ENCODE results near the gene ERO1A. TPM values are rescaled to one million over a fixed set of nuclear protein-coding genes. Genes with fewer than 3 reads are reported as not detected.

Gene ERO1A
- total and polyA plus RNA-seq, 4 donors = 18.6 to 88.7 (median 51.9) TPM

GRCh38 chr14:52711666-52712065, 16.3 kb upstream of the ERO1A start:
- Histone ChIP-seq H3K9ac (ENCODE audit: insufficient read depth in 1 of 2, low read length in 2 of 2) (no peak overlapping the region), H3K4me1 (ENCODE audit: control insufficient read depth in 5 of 5, insufficient read depth in 5 of 5, low read length in 5 of 5) (peaks cover 0 to 9% (median 4%) of the 10 kb centered on the region in 5 donors), H3K36me3 (ENCODE audit: control insufficient read depth in 4 of 4, insufficient read depth in 4 of 4, low read length in 4 of 4) (peaks cover 11 to 48% (median 32%) of the 10 kb centered on the region in 4 donors), H3K27ac (ENCODE audit: low read depth in 1 of 2, low read length in 1 of 2) (no peak overlapping the region), H3K9me3 (ENCODE audit: control insufficient read depth in 4 of 4, insufficient read depth in 3 of 4, low read length in 3 of 4) (no peaks in the 10 kb centered on the region), H3K27me3 (ENCODE audit: control insufficient read depth in 3 of 3, insufficient read depth in 3 of 3, low read length in 2 of 3) (no peaks in the 10 kb centered on the region), H3K4me3 (no peak overlapping the region)
- ATAC-seq (ENCODE audit: insufficient read depth, low FRiP score) = no peak
- 36 to 52% methylated on average over 1 of the region's 1 CpG for WGBS, 2 donors
- no peak for TF ChIP-seq CTCF (IDR thresholded peaks at IDR 0.05; ENCODE audit: control extremely low read depth, extremely low read depth)
- DNase-seq = no peak

- peaks cover 1 to 19% (median 10%) of the 10 kb centered on the region in 4 donors for H3K36me3 ChIP-seq (ENCODE audit: control insufficient read depth in 4 of 4, insufficient read depth in 4 of 4, low read length in 4 of 4)
- H3K4me3 ChIP-seq = peak within 1 kb of the TSS; percentile 98
- peak within 1 kb of the TSS; percentile 93 to 100 for H3K9ac ChIP-seq (ENCODE audit: insufficient read depth in 1 of 2, low read length in 2 of 2)
- 1% methylated on average over 42 to 43 of the region's 43 CpGs for WGBS, 2 donors
- DNase-seq = peak; percentile 96 to 97 (median 96)
- H3K27me3 ChIP-seq (ENCODE audit: control insufficient read depth in 3 of 3, insufficient read depth in 3 of 3, low read length in 2 of 3) = no peaks in the 10 kb centered on the region
- H3K9me3 ChIP-seq (ENCODE audit: control insufficient read depth in 4 of 4, insufficient read depth in 3 of 4, low read length in 3 of 4) = no peaks in the 10 kb centered on the region
- H3K27ac ChIP-seq (ENCODE audit: low read depth in 1 of 2, low read length in 1 of 2) = peak within 1 kb of the TSS; percentile 92 to 95
- ATAC-seq (ENCODE audit: insufficient read depth, low FRiP score) = peak; percentile 99
- no peak for TF ChIP-seq CTCF (IDR thresholded peaks at IDR 0.05; ENCODE audit: control extremely low read depth, extremely low read depth)
- peaks cover 0 to 11% (median 4%) of the 10 kb centered on the region in 5 donors for H3K4me1 ChIP-seq (ENCODE audit: control insufficient read depth in 5 of 5, insufficient read depth in 5 of 5, low read length in 5 of 5)
Measured at GRCh38 chr14:52706724-52707706, 11.7 kb upstream of the ERO1A start, which contains the start of gene PSMC6. Gene PSMC6, plus strand, starts transcription at chr14:52707200. Its CDS starts 20 bp downstream, at chr14:52707220.

GRCh38 chr14:52706286-52706685, 10.9 kb upstream of the ERO1A start:
- ATAC-seq (ENCODE audit: insufficient read depth, low FRiP score) = no peak
- WGBS, 2 donors = 79 to 92% methylated on average over 5 of the region's 5 CpGs

More at GRCh38 chr14:52706286-52706685, 10.9 kb upstream of the ERO1A start:
- TF ChIP-seq CTCF (IDR thresholded peaks at IDR 0.05; ENCODE audit: control extremely low read depth, extremely low read depth) = no peak
- Histone ChIP-seq H3K36me3 (ENCODE audit: control insufficient read depth in 4 of 4, insufficient read depth in 4 of 4, low read length in 4 of 4) (peaks cover 1 to 17% (median 9%) of the 10 kb centered on the region in 4 donors), H3K27ac (ENCODE audit: low read depth in 1 of 2, low read length in 1 of 2) (peak overlapping the region; percentile 73 to 92), H3K9ac (ENCODE audit: insufficient read depth in 1 of 2, low read length in 2 of 2) (peak overlapping the region; percentile 89 to 100), H3K27me3 (ENCODE audit: control insufficient read depth in 3 of 3, insufficient read depth in 3 of 3, low read length in 2 of 3) (no peaks in the 10 kb centered on the region), H3K9me3 (ENCODE audit: control insufficient read depth in 4 of 4, insufficient read depth in 3 of 4, low read length in 3 of 4) (no peaks in the 10 kb centered on the region), H3K4me1 (ENCODE audit: control insufficient read depth in 5 of 5, insufficient read depth in 5 of 5, low read length in 5 of 5) (peaks cover 0 to 11% (median 4%) of the 10 kb centered on the region in 5 donors), H3K4me3 (no peak overlapping the region)
- peak in 2 of 3 donors; percentile 23 to 34 for DNase-seq
